GM20431 (cell line): ENCODE data around the gene NEU2.

Source experiments
- in situ Hi-C: fragments of 300-500 bp; cut with MseI, MboI; formaldehyde crosslinking; loops from one replicate; pipeline ENCODE4 v1.15.0; 2020; ENCODE audit warnings: low sequenced_read_pairs; ENCODE audit not compliant: unreplicated experiment

The NEU2 gene

GRCh38 chr2:233065954-233066470, 33.5 kb downstream of the NEU2 start:
- in situ Hi-C loops, result no loop called here

GRCh38 chr2:233068762-233069418, 36.4 kb downstream of the NEU2 start:
- in situ Hi-C loops, result no loop called here

- in situ Hi-C loops, result no loop called here
Measured at GRCh38 chr2:233072838-233073237, 40.4 kb downstream of the NEU2 start.

GRCh38 chr2:233074106-233074505, 41.6 kb downstream of the NEU2 start:
- in situ Hi-C loops, result no loop called here

GRCh38 chr2:233075141-233075965, 42.9 kb downstream of the NEU2 start:
- in situ Hi-C loops, result no loop called here

GRCh38 chr2:233075966-233076339, 43.5 kb downstream of the NEU2 start:
- in situ Hi-C loops, result no loop called here

- in situ Hi-C loops, result no loop called here
Measured at GRCh38 chr2:233076749-233077148, 44.3 kb downstream of the NEU2 start.

- in situ Hi-C loops, result no loop called here
Measured at GRCh38 chr2:233079473-233079877, 47.0 kb downstream of the NEU2 start.

- in situ Hi-C loops, result no loop called here
Measured at GRCh38 chr2:233079953-233080835, 47.7 kb downstream of the NEU2 start.

- in situ Hi-C loops, result no loop called here
Measured at GRCh38 chr2:233080836-233081229, 48.4 kb downstream of the NEU2 start.

GRCh38 chr2:233081232-233081730, 48.8 kb downstream of the NEU2 start:
- in situ Hi-C loops, result no loop called here

- in situ Hi-C loops, result no loop called here
Measured at GRCh38 chr2:233081731-233082221, 49.3 kb downstream of the NEU2 start.

GRCh38 chr2:233082222-233082930, 49.9 kb downstream of the NEU2 start:
- in situ Hi-C loops, result no loop called here

- in situ Hi-C loops, result no loop called here
Measured at GRCh38 chr2:233082931-233083755, 50.7 kb downstream of the NEU2 start.

- in situ Hi-C loops, result no loop called here
Measured at GRCh38 chr2:233083782-233084181, 51.3 kb downstream of the NEU2 start.

- in situ Hi-C loops, result no loop called here
Measured at GRCh38 chr2:233084488-233084887, 52.0 kb downstream of the NEU2 start.
